Embryonic facial prominence (tissue), 1 donor: ENCODE measurements around the gene YBX2.

Source experiments
- DNase-seq: peaks from one replicate; pipeline ENCODE4 v3.0.0-alpha.2; 2016; ENCODE audit errors: extremely low spot score

Gene YBX2

GRCh38 chr17:7323731-7324437 is 29.4 kb upstream of the YBX2 start:
- DNase-seq = no peak

GRCh38 chr17:7322520-7323194 is 28.2 kb upstream of the YBX2 start:
- no peak for DNase-seq

GRCh38 chr17:7321466-7321865 is 27.0 kb upstream of the YBX2 start:
- DNase-seq = no peak

GRCh38 chr17:7318121-7318860 is 23.9 kb upstream of the YBX2 start:
- DNase-seq = no peak

GRCh38 chr17:7317161-7317803 is 22.8 kb upstream of the YBX2 start:
- no peak for DNase-seq

- DNase-seq = no peak
These were observed 21.3 kb upstream of the YBX2 start for GRCh38 chr17:7315570-7316235.

GRCh38 chr17:7314719-7315569 is 20.5 kb upstream of the YBX2 start, which contains the start of gene GPS2:
Gene GPS2, minus strand, starts transcription at chr17:7315360. Its CDS starts 308 bp downstream, at chr17:7315052.
- DNase-seq = no peak

- no peak for DNase-seq
These were observed 19.7 kb upstream of the YBX2 start for GRCh38 chr17:7313890-7314718.

GRCh38 chr17:7313088-7313889 is 18.9 kb upstream of the YBX2 start:
- DNase-seq = no peak

- no peak for DNase-seq
These were observed 18.1 kb upstream of the YBX2 start for GRCh38 chr17:7312432-7313087.

GRCh38 chr17:7311110-7311705 is 16.8 kb upstream of the YBX2 start:
- no peak for DNase-seq

- DNase-seq = no peak
These were observed 15.2 kb upstream of the YBX2 start for GRCh38 chr17:7309628-7310027.

GRCh38 chr17:7308625-7309433 is 14.4 kb upstream of the YBX2 start:
- no peak for DNase-seq

- DNase-seq = no peak
These were observed 13.5 kb upstream of the YBX2 start for GRCh38 chr17:7307686-7308624.

GRCh38 chr17:7306911-7307685 is 12.7 kb upstream of the YBX2 start, which contains the start of gene EIF5A:
Gene EIF5A, plus strand, starts transcription at chr17:7307628. Its CDS starts 2,008 bp downstream, at chr17:7309636.
- DNase-seq = peak; percentile 100
